CD8-positive, alpha-beta memory T cell (primary cell): ENCODE measurements around the gene ZNF22. TPM values are rescaled to one million over a fixed set of nuclear protein-coding genes. Genes with fewer than 3 reads are reported as not detected.

Source experiments
- CTCF ChIA-PET: fragments of 350-600 bp; sonication (Branson Sonifier 250); formaldehyde crosslinking; loops from one replicate; lab custom pipeline; 2021; ENCODE audit warnings: antibody characterized with exemption; lab: Charles Lee
- POLR2A ChIA-PET: fragments of 350-600 bp; sonication (Branson Sonifier 250); formaldehyde crosslinking; loops from one replicate; lab custom pipeline; 2021; ENCODE audit warnings: antibody characterized with exemption; lab: Charles Lee
- DNase-seq, 5 donors: peaks; one replicate each; pipeline versions ENCODE4 v3.0.0 to v3.0.0-alpha.2; 2020 to 2022; ENCODE audit warnings: mixed read lengths in 1 of 5
- H3K27ac ChIP-seq: one replicate; pipeline ENCODE4 v1.7.0; 2013; ENCODE audit warnings: low read depth, mild to moderate bottlenecking, low read length, moderate library complexity
- H3K27me3 ChIP-seq: 2 replicates; pipeline ENCODE4 v1.7.0; 2013; ENCODE audit warnings: low read length, mild to moderate bottlenecking; ENCODE audit not compliant: insufficient read depth, poor library complexity, severe bottlenecking
- H3K36me3 ChIP-seq: 2 replicates; pipeline ENCODE4 v1.7.0; 2013; ENCODE audit warnings: mild to moderate bottlenecking, low read length, moderate library complexity; ENCODE audit not compliant: insufficient read depth
- H3K4me1 ChIP-seq: 2 replicates; pipeline ENCODE4 v1.7.0; 2013; ENCODE audit warnings: mild to moderate bottlenecking, low read length, moderate library complexity; ENCODE audit not compliant: insufficient read depth
- H3K4me3 ChIP-seq: 2 replicates; pipeline ENCODE4 v1.7.0; 2013; ENCODE audit warnings: mild to moderate bottlenecking, low read length
- H3K9me3 ChIP-seq: 2 replicates; pipeline ENCODE4 v1.7.0; 2013; ENCODE audit warnings: mild to moderate bottlenecking, low read length
- H3K27ac Mint-ChIP-seq, 8 donors: one replicate each; pipeline ENCODE4 v1.8.0; 2020 to 2021; ENCODE audit warnings: mixed read lengths in 8 of 8, mild to moderate bottlenecking in 6 of 8, inconsistent platforms in 3 of 8, moderate library complexity in 3 of 8
- H3K27me3 Mint-ChIP-seq, 2 donors: one replicate each; pipeline ENCODE4 v1.8.0; 2020 to 2021; ENCODE audit warnings: mixed read lengths in 2 of 2, mild to moderate bottlenecking in 1 of 2, moderate library complexity in 1 of 2
- H3K36me3 Mint-ChIP-seq, 3 donors: one replicate each; pipeline ENCODE4 v1.8.0; 2020 to 2021; ENCODE audit warnings: mixed read lengths in 3 of 3, inconsistent platforms in 1 of 3, mild to moderate bottlenecking in 1 of 3
- H3K4me1 Mint-ChIP-seq, 3 donors: one replicate each; pipeline ENCODE4 v1.8.0; 2020 to 2021; ENCODE audit warnings: mixed read lengths in 3 of 3, inconsistent platforms in 1 of 3, mild to moderate bottlenecking in 1 of 3
- H3K4me3 Mint-ChIP-seq, 7 donors: one replicate each; pipeline ENCODE4 v1.8.0; 2020 to 2021; ENCODE audit warnings: mixed read lengths in 7 of 7, mild to moderate bottlenecking in 6 of 7, moderate library complexity in 4 of 7, inconsistent platforms in 2 of 7
- H3K9me3 Mint-ChIP-seq, 5 donors: one replicate each; pipeline ENCODE4 v1.8.0; 2020 to 2022; ENCODE audit warnings: mixed read lengths in 5 of 5, mild to moderate bottlenecking in 3 of 5, moderate library complexity in 2 of 5, inconsistent platforms in 1 of 5
- polyA plus RNA-seq: library from polyadenylated mRNA; unstranded; fragments of 300-500 nt; fragmentation: Illumina TruSeq; gene quantifications from one replicate; pipeline ENCODE4 v1.2.3, GENCODE V29; 2021
- total RNA-seq, 2 experiments: library from RNA; stranded (reverse); gene quantifications; one replicate each; pipeline ENCODE4 v1.2.3, GENCODE V29; 2021

ZNF22 gene
- total and polyA plus RNA-seq, 3 experiments from 2014 or later: 36.1 to 49.1 (median 37.2) TPM

- Histone ChIP-seq H3K36me3 (no peaks in the 10 kb centered on the region), H3K27ac (no peak overlapping the region), H3K9me3 (no peaks in the 10 kb centered on the region), H3K4me1 (peaks cover 15% of the 10 kb centered on the region), H3K4me3 (no peak overlapping the region), H3K27me3 (no peaks in the 10 kb centered on the region)
- H3K27ac Mint-ChIP-seq: peak overlapping the region in 3 of 8 donors; percentile 6 to 35 (median 17)
- H3K9me3 Mint-ChIP-seq: no peaks in the 10 kb centered on the region
- DNase-seq: no peak
- peak overlapping the region in 5 of 7 donors; percentile 15 to 50 (median 28) for H3K4me3 Mint-ChIP-seq
- POLR2A ChIA-PET: no interaction called here
- CTCF ChIA-PET: interaction anchor here (0.9 to 6.2 kb wide), 4 partner anchors 10 to 43 kb away, joined by 3 to 36 read pairs (median 4); no protein-coding TSS in a partner anchor
- peaks cover 2 to 18% (median 9%) of the 10 kb centered on the region in 3 donors for H3K4me1 Mint-ChIP-seq
- no peaks in the 10 kb centered on the region for H3K36me3 Mint-ChIP-seq
- H3K27me3 Mint-ChIP-seq: no peaks in the 10 kb centered on the region
Measured at GRCh38 chr10:44975431-44976331, 25.0 kb upstream of the ZNF22 start.

- no peaks in the 10 kb centered on the region for H3K9me3 Mint-ChIP-seq
- CTCF ChIA-PET: interaction anchor here (0.9 to 6.2 kb wide), 3 partner anchors 14 to 44 kb away, joined by 3 to 36 read pairs (median 4); no protein-coding TSS in a partner anchor
- POLR2A ChIA-PET: no interaction called here
- H3K4me3 ChIP-seq: no peak overlapping the region
- H3K4me3 Mint-ChIP-seq: peak overlapping the region in 2 of 7 donors; percentile 23 to 28
- no peaks in the 10 kb centered on the region for H3K36me3 ChIP-seq
- DNase-seq: no peak
- no peaks in the 10 kb centered on the region for H3K9me3 ChIP-seq
- no peak overlapping the region for H3K27ac ChIP-seq
- H3K27me3 ChIP-seq: no peaks in the 10 kb centered on the region
- peak overlapping the region in 2 of 8 donors; percentile 25 to 42 for H3K27ac Mint-ChIP-seq
- no peaks in the 10 kb centered on the region for H3K27me3 Mint-ChIP-seq
- no peaks in the 10 kb centered on the region for H3K36me3 Mint-ChIP-seq
- peaks cover 2 to 18% (median 9%) of the 10 kb centered on the region in 3 donors for H3K4me1 Mint-ChIP-seq
- peaks cover 15% of the 10 kb centered on the region for H3K4me1 ChIP-seq
Measured at GRCh38 chr10:44976352-44977198, 24.1 kb upstream of the ZNF22 start.

- no peak for DNase-seq
- Mint-ChIP-seq H3K4me3 (no peak overlapping the region), H3K27me3 (no peaks in the 10 kb centered on the region), H3K4me1 (peaks cover 2 to 18% (median 9%) of the 10 kb centered on the region in 3 donors), H3K36me3 (no peaks in the 10 kb centered on the region), H3K27ac (no peak overlapping the region), H3K9me3 (no peaks in the 10 kb centered on the region)
- H3K27ac ChIP-seq: no peak overlapping the region
- H3K9me3 ChIP-seq: no peaks in the 10 kb centered on the region
- no peaks in the 10 kb centered on the region for H3K36me3 ChIP-seq
- ChIA-PET CTCF (interaction anchor here (6.2 kb wide), 1 partner anchor 45 kb away, joined by 36 read pairs; no protein-coding TSS in a partner anchor), POLR2A (no interaction called here)
- peaks cover 15% of the 10 kb centered on the region for H3K4me1 ChIP-seq
- H3K27me3 ChIP-seq: no peaks in the 10 kb centered on the region
- no peak overlapping the region for H3K4me3 ChIP-seq
Measured at GRCh38 chr10:44977287-44978212, 23.2 kb upstream of the ZNF22 start.

- Mint-ChIP-seq H3K27ac (no peak overlapping the region), H3K4me1 (peaks cover 2 to 18% (median 9%) of the 10 kb centered on the region in 3 donors), H3K36me3 (no peaks in the 10 kb centered on the region), H3K9me3 (no peaks in the 10 kb centered on the region), H3K27me3 (no peaks in the 10 kb centered on the region), H3K4me3 (no peak overlapping the region)
- ChIA-PET CTCF (interaction anchor here (6.2 kb wide), 1 partner anchor 45 kb away, joined by 36 read pairs; no protein-coding TSS in a partner anchor), POLR2A (no interaction called here)
- no peak for DNase-seq
- Histone ChIP-seq H3K27me3 (no peaks in the 10 kb centered on the region), H3K4me3 (no peak overlapping the region), H3K4me1 (peaks cover 15% of the 10 kb centered on the region), H3K36me3 (no peaks in the 10 kb centered on the region), H3K27ac (peak overlapping the region; percentile 44), H3K9me3 (no peaks in the 10 kb centered on the region)
Measured at GRCh38 chr10:44978213-44978569, 22.5 kb upstream of the ZNF22 start.

DNA sequence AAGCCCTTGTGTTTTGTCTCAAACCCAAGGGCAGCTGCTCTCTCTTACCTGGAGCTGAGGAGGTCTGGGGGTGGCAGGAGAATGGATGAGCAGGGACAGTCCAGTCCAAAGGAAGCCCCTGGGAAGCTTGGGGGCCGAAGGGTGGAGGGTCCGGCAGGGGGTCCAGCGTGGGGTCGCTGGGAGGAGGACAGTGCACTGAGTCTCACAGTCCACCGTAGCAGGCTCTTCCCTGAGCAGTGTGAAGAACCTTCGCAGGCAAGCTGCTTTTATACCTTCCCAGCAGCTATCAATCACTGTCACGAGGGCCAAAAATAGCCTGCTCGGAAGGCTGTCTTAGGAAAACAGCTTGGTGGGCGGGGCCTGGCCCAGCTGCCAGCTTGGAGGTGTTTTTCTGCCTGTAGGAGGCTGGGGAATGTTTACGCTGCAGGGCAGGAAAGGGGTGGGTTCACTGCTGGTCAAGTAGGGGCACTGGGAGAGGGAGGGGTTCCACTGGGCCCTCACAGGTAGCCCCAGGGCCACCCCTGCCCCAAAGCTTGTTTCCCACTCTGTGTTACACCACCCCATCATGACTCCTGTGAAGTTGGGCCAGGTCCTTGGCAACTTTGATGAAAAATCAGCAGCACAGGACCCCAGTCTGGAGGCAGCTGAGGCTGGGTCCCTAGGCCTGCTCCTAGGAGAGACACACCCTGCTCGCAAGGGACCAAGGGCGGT is 22.0 kb upstream of the ZNF22 start, which contains the start of gene DEPP1:
TSS of gene DEPP1 (minus strand) at position 240 of the 711 bp plus-strand sequence. CDS start 779 bp downstream, outside the sequence.
- H3K36me3 ChIP-seq: no peaks in the 10 kb centered on the region
- Mint-ChIP-seq H3K4me3 (no peak within 1 kb of the TSS), H3K27me3 (no peaks in the 10 kb centered on the region), H3K9me3 (no peaks in the 10 kb centered on the region), H3K27ac (peak within 1 kb of the TSS in 1 of 8 donors; percentile 86), H3K36me3 (no peaks in the 10 kb centered on the region), H3K4me1 (peaks cover 2 to 14% (median 5%) of the 10 kb centered on the region in 3 donors)
- ChIA-PET CTCF (interaction anchor here (6.2 kb wide), 1 partner anchor 46 kb away, joined by 36 read pairs; no protein-coding TSS in a partner anchor), POLR2A (no interaction called here)
- no peak for DNase-seq
- H3K4me3 ChIP-seq: no peak within 1 kb of the TSS
- no peaks in the 10 kb centered on the region for H3K27me3 ChIP-seq
- H3K4me1 ChIP-seq: peaks cover 12% of the 10 kb centered on the region
- H3K27ac ChIP-seq: peak within 1 kb of the TSS; percentile 44
- no peaks in the 10 kb centered on the region for H3K9me3 ChIP-seq

GRCh38 chr10:44979281-44980191 is 21.2 kb upstream of the ZNF22 start:
- no peak for DNase-seq
- POLR2A ChIA-PET: no interaction called here
- H3K27me3 ChIP-seq: no peaks in the 10 kb centered on the region
- no peak overlapping the region for H3K4me3 ChIP-seq
- Mint-ChIP-seq H3K4me1 (peaks cover 0 to 6% (median 2%) of the 10 kb centered on the region in 3 donors), H3K9me3 (no peaks in the 10 kb centered on the region), H3K4me3 (no peak overlapping the region), H3K27ac (peak overlapping the region in 1 of 8 donors; percentile 54), H3K36me3 (no peaks in the 10 kb centered on the region), H3K27me3 (no peaks in the 10 kb centered on the region)
- CTCF ChIA-PET: interaction anchor here (0.8 to 6.2 kb wide), 2 partner anchors 10 to 47 kb away, joined by 3 to 36 read pairs; no protein-coding TSS in a partner anchor
- H3K36me3 ChIP-seq: no peaks in the 10 kb centered on the region
- H3K9me3 ChIP-seq: no peaks in the 10 kb centered on the region
- H3K4me1 ChIP-seq: peaks cover 3% of the 10 kb centered on the region
- peak overlapping the region; percentile 27 for H3K27ac ChIP-seq
